DMS114 treated with DMSO at 0.1 percent for 48 hours (cell line): ENCODE results near the gene IFI6.
"Not testable (repeated sequence)": the region's sequence is repeated elsewhere in the genome, so short reads cannot be mapped to it uniquely, and the experiment has no call there.

Source experiments
- DNase-seq: peaks from one replicate; lab custom pipeline; 2025; ENCODE audit not compliant: unreplicated experiment; lab: John Stamatoyannopoulos, UW

The IFI6 gene, protein sequence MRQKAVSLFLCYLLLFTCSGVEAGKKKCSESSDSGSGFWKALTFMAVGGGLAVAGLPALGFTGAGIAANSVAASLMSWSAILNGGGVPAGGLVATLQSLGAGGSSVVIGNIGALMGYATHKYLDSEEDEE

DNA sequence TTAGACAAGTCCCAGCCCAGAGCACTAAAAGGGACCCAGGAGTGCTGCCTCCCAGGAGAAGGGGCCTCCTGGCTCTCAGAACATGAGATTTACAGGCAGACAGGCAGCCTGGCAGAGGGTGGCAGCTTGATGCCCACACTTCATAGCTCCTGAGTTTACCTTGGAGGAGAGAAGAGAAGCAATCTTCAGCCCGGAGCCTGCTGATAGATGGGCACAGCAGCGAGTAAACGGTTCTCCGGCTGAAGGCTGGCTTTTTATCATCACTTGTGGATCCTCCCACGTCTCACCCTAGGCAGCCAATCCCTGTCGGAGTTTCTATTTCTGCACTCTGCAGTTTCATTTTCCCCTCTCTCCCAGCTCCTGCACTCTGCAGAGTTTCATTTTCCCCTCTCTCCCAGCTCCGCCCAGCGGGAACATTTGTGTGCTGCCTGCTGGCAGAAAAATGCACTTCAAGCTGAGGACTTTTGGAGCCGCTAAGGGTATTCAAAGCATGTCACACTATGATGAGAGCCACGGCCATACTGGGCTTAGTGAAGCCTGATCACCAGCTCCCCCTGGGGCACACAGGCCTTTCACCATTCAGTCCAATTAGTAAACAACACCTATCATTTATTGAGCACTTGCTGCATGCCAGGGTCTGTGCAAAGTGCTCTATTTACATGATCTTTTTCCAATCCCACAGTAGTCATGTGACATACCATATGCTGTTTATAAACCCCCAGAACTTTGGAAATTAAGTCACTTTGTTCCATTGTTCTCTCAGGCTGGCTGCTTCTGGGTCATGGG lies at the start of gene IFI6:
IFI6 (minus strand) TSS at position 229 of the 786 bp plus-strand sequence. CDS start 2,878 bp downstream, outside the sequence.
- peak; percentile 94 for DNase-seq

DNA sequence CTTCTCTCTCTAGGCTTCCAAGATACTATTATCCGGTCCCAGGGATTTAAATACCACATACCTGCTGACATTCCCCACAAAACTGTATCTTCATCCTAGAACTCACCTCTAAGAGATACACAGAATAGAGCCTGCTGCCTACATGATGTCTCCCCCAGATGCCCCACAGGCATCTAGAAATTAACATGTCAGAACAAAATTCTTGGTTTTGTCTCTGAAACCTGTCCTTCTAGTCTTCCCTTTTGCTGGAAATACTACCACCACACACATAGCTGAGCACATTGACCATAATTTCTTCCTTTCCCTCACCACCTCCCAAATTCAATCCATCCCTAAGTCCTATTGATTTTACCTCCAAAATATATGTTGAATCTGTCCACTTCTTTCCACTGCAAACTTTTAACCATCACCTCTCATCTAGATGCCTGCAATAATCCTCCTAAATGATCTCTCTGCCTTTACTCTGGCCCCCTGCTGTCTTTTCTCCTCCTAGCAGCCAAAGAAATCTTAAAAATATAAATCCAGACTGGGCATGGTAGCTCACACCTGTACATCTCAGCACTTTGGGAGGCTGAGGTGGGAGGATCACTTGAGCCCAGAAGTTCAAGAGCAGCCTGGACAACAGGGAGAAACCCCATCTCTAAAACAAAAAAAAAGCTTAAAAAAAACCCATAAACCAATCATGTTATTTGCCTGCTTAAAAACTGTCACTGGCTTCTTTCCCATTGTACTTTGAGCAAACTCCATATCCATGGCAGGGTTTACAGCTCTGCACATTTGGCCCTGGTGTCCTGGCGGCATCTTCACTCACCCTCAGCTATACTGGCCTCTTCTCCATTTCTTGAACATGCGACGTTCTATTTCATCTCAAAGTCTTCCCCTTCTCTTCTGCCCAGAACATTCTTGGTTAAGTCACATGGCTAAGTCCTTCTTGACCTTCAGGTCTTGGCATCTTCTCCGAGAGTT lies 47.6 kb upstream of the IFI6 start:
- DNase-seq, result peak; percentile 23

GRCh38 chr1:27716262-27716895 lies 44.4 kb upstream of the IFI6 start:
- no peak for DNase-seq

DNA sequence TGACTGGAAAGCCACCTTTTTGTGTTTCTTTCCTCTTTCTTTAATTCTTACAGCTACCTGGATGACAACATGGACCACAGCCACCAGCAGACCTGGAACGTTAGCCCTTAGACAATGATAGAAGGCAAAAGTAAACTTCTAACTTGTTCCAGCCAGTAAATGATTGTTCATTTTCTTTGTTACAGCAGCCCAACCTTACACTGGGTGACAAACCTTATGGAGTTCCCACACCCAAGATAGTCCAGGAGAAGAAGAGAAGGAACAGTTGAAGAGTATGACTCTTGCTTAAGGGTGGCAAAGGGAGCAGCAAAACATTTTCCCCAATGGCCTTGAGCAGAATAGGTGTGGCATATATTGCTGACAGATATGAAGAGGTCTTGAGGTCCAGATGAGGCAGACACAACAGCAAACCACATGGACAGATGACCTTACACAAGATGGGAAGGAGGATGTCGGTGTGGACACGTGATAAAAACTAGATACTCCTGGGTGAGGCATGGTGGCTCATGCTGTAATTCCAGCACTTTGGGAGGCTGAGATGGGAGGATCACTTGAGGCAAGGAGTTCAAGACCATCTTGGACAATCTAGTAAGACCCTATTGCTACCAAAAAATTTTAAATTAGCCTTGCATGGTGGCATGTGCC lies 42.0 kb upstream of the IFI6 start:
- DNase-seq, result no peak

DNA sequence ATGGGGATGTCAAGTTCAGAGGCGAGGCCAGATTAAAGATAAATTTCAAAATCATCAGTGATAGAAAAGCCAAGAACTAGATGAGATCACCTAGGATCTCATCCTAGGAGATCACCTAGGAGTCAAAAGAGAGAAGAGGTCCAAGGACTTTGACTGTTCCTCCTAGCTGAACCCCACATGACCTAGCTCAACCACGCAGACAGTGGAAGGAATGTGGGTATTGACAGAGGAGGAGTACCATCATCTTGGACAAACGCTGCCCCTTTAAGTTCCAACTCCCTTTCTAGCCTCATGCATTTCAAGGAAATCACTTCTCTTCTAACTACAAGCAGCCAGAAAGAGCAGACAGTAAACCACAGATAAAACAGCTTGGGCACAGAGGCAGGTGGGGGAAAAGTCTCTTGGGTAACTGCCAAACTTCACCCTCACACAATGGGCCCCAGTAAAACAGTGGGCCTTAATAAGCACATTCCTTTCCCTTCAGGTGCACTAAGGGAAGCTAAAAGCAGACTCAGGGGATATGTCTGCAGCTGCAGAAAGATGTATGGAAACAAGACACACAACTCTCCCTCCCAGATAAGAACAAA lies 41.2 kb upstream of the IFI6 start:
- DNase-seq, result no peak

DNA sequence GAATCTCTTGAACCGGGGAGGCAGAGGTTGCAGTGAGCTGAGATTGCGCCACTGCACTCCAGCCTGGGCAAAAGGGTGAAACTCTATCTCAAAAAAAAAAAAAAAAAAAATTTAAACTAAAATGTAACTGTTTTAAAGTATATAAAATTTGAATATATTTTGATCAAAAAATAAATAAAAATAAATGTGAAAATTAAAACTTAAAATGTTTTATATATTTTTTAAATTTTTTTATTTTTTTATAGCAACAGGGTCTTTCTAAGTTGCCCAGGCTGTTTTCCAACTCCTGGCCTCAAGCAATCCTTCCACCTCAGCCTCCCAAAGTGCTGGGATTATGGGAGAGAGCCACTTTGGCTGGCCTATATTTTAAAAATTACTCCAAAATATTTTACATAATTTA lies 38.6 kb upstream of the IFI6 start:
- DNase-seq, result no peak

DNA sequence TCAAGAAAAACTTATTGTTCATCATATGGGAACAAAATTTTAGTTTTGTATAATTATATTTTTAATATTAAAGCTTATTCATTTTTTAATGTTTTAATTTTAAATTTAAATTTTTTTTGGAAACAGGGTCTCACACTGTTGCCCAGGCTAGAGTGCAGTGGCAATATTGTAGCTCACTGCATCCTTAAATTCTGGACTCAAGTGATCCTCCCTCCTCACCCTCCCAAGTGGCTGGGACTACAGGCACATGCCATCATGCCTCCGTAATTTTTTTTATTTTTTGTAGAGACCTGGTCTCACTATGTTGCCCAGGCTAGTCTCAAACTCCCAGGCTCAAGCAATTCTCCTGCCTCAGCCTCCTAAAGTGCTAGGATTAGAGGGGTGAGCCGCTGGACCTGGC lies 33.6 kb upstream of the IFI6 start:
- DNase-seq, result no peak

- DNase-seq, result no peak
Measured at GRCh38 chr1:27704958-27705357, 33.0 kb upstream of the IFI6 start.

- DNase-seq, result not testable (repeated sequence)
Measured at GRCh38 chr1:27696835-27697234, 24.8 kb upstream of the IFI6 start.

DNA sequence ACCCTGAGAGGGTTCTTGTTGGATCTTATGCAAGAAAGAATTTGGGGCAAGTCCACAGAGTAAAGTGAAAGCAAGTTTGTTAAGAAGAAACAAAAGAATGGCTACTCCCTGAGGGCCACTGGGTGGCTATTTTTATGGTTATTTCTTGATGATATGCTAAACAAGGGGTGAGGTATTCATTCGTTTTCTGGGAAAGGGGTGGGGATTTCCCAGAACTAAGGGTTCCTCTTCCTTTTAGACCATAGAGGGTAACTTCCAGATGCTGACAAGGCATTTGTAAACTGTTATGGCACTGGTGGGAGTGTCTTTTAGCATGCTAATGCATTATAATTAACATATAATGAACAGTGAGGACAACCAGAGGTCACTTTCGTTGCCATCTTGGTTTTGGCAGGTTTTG lies 18.2 kb upstream of the IFI6 start:
- DNase-seq, result no peak

DNA sequence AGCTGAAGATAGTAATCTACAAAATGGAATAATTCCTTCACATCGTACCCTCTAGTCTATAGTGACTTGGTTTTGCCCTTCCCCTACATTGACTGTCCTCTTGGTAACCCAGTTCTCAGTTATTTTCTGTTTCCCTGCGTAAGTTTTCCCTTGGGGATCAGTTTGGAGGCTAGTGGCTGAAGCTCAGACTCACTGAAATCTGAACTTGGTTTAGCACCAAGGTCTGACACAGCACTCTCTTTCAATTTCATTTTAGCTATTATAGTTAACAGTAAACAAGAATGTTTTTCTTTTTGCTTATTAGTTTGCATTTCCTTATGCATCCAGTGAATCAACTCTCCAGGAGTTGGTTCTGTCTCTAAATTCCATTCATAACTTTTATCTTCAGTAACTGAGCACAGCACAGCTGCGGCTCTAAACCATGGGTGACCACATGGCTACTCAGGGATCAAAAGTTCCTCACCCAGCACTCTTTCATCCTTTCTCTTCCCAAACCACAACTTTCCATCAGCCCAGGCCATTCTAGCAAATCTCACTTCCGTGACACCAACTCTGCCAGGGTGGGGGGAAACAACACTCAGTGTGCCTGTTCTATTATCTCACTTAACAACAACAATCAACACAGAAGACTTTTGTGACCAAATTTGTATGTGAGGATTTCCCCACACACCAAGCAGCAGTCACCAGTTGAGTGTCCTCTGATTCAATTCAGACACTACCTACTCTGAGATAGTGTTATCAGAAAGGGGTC lies 17.6 kb upstream of the IFI6 start:
- DNase-seq, result no peak

DNA sequence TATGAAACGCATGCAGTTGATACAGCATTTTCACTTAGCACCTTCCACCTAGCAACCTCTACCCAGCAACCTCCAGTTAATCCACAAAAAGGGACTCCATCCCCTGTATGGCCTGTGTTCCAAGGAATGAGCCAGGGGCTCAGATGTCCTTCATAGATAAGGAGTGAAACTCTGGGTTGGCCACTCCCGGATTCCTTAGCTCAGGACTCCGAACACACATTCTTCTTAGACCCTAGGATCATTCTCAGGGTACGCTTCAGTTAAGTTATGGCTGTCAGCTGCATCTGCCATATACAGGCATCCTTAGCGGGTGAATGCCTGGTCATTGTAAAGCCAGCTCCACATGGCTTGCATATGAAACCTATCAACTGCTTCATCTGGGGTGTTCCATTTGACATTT lies 15.9 kb upstream of the IFI6 start:
- DNase-seq, result no peak

- DNase-seq, result no peak
Measured at GRCh38 chr1:27686223-27686990, 14.4 kb upstream of the IFI6 start.

DNA sequence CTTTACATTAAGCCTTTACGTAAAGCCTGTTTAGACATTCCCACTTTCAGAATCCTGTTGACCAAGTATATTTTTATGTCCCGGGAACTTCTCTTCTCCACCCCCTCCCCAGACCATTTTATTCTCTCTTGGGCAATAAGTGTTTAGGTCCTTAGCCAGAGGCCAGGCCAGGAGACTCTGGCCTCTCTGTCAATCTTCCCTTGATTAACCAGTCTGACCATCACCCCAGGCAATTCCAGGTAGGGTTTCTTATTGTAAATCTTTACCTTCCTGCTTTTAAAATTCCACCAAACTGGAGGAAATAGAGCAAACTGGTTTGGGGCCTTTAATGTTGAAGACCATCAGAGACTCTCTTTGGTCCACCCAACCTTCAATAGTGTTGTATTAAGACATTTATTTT lies 12.2 kb upstream of the IFI6 start:
- DNase-seq, result no peak

DNA sequence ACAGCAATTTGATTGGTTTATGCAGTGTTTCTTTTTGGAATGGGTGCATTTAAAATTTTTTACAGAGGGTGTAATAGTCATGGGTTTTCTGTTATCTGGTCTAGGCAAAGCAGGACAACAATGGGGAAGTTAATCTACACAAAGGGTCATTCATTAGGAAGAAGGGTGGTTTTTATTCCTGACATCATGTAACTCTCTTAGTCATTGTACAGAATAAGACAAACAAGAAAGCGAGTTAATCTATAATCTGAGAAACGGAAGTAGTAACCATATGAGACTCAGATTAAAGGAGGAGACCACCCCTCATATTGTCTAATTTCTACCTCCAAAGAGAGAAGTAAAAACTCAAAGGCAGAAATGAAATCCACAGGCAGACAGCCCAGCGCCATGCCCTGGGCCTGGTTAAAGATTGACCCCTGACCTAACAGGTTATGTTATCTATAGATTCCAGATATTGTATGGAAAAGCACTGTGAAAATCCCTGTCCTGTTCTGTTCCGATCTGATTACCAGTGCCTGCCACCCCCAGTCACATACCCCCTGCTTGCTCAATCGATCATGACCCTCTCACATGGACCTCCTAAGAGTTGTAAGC lies 10.5 kb upstream of the IFI6 start:
- DNase-seq, result no peak

GRCh38 chr1:27681580-27681979 lies 9.6 kb upstream of the IFI6 start:
- DNase-seq, result not testable (repeated sequence)

- not testable (repeated sequence) for DNase-seq
Measured at GRCh38 chr1:27680225-27680791, 8.3 kb upstream of the IFI6 start.

GRCh38 chr1:27678747-27679146 lies 6.8 kb upstream of the IFI6 start:
- no peak for DNase-seq
